Measurements from ENCODE around the gene GPALPP1.

GPALPP1 gene

GRCh38 chr13:45074721-45075120 is 85.4 kb downstream of the GPALPP1 start:
- TF ChIP-seq CTCF (IDR thresholded peaks at IDR 0.05; ENCODE audit: insufficient read depth, low read depth, low read length, missing control alignments) = no peak
- no peak for DNase-seq (ENCODE audit: low read depth)
- no peak overlapping the region for H3K4me3 ChIP-seq (ENCODE audit: low read depth, low read length)

GRCh38 chr13:45078003-45078402 is 88.7 kb downstream of the GPALPP1 start:
- H3K4me3 ChIP-seq (ENCODE audit: low read depth, low read length) = no peak overlapping the region
- no peak for DNase-seq (ENCODE audit: low read depth)
- no peak for TF ChIP-seq CTCF (IDR thresholded peaks at IDR 0.05; ENCODE audit: insufficient read depth, low read depth, low read length, missing control alignments)

All from GM12865 (cell line).